ENCODE measurements around the gene PIP5KL1. TPM values are rescaled to one million over a fixed set of nuclear protein-coding genes. Genes with fewer than 3 reads are reported as not detected.

Gene PIP5KL1
- total RNA-seq, 4 donors from 2014 or later = 0.44 to 2.3 (median 1.0) TPM; not detected in 1

GRCh38 chr9:127976498-127976897, 45.9 kb upstream of the PIP5KL1 start:
- no peak for TF ChIP-seq CTCF (IDR thresholded peaks at IDR 0.05; ENCODE audit: low read depth)

GRCh38 chr9:127975376-127976315, 45.1 kb upstream of the PIP5KL1 start:
- no peak for TF ChIP-seq CTCF (IDR thresholded peaks at IDR 0.05; ENCODE audit: low read depth)

- TF ChIP-seq CTCF (IDR thresholded peaks at IDR 0.05; ENCODE audit: low read depth) = no peak
Measured at GRCh38 chr9:127974769-127975261, 44.2 kb upstream of the PIP5KL1 start.

- TF ChIP-seq CTCF (IDR thresholded peaks at IDR 0.05; ENCODE audit: low read depth) = no peak
Measured at GRCh38 chr9:127974001-127974768, 43.6 kb upstream of the PIP5KL1 start.

GRCh38 chr9:127973169-127974000, 42.8 kb upstream of the PIP5KL1 start:
- no peak for TF ChIP-seq CTCF (IDR thresholded peaks at IDR 0.05; ENCODE audit: low read depth)

- TF ChIP-seq CTCF (IDR thresholded peaks at IDR 0.05; ENCODE audit: low read depth) = no peak
Measured at GRCh38 chr9:127972236-127972871, 41.8 kb upstream of the PIP5KL1 start.

Data from subcutaneous adipose tissue (tissue), 4 donors.